H1 (cell line): ENCODE results near the gene ADD2. TPM values are rescaled to one million over a fixed set of nuclear protein-coding genes. Genes with fewer than 3 reads are reported as not detected.

Source experiments
- CHD7 ChIP-seq: fragments of 300-600 bp; sonication (generic); IDR thresholded peaks from 2 replicates; pipeline ENCODE4 v1.7.1; 2012; ENCODE audit warnings: low read length, moderate library complexity, mild to moderate bottlenecking, inconsistent platforms; ENCODE audit not compliant: insufficient replicate concordance
- CTCF ChIP-seq, 3 experiments: IDR thresholded peaks; 1 replicate in 2 of 3; 2 replicates in 1 of 3; pipeline versions ENCODE4 v1.5.1 to v1.6.1; 2011; ENCODE audit warnings: low read length in 3 of 3, mild to moderate bottlenecking in 3 of 3, inconsistent platforms in 2 of 3, low read depth in 1 of 3, moderate library complexity in 1 of 3; ENCODE audit not compliant: insufficient read depth in 1 of 3; ENCODE audit errors: control extremely low read depth in 1 of 3
- EZH2 ChIP-seq: fragments of 200-600 bp; sonication (generic); IDR thresholded peaks from 2 replicates; pipeline ENCODE4 v1.7.1; 2012; ENCODE audit warnings: low read depth, mild to moderate bottlenecking, moderate library complexity, low read length, inconsistent platforms; ENCODE audit not compliant: severe bottlenecking
- JUND ChIP-seq: IDR thresholded peaks from 2 replicates; pipeline ENCODE4 v1.6.1; 2011; ENCODE audit warnings: mild to moderate bottlenecking, improper control_type of control experiment, low read length
- KDM1A ChIP-seq: fragments of 200-600, 300-600 bp; sonication (generic); IDR thresholded peaks from 2 replicates; pipeline ENCODE4 v1.7.1; 2016; ENCODE audit warnings: mild to moderate bottlenecking, low read length, borderline replicate concordance
- KDM4A ChIP-seq: IDR thresholded peaks from one replicate; pipeline ENCODE4 v1.7.1; 2012; ENCODE audit warnings: low read depth, mild to moderate bottlenecking, moderate library complexity, low read length, inconsistent platforms; ENCODE audit not compliant: severe bottlenecking
- PHF8 ChIP-seq: fragments of 200-600 bp; sonication (generic); conservative IDR thresholded peaks from 2 replicates; pipeline ENCODE4 v1.7.1; 2012; ENCODE audit warnings: low read depth, mild to moderate bottlenecking, inconsistent platforms, low read length, moderate library complexity
- TCF12 ChIP-seq: IDR thresholded peaks from 2 replicates; pipeline ENCODE4 v1.6.1; 2011; ENCODE audit warnings: low read depth, mild to moderate bottlenecking, low read length
- polyA plus RNA-seq, 7 experiments: library from polyadenylated mRNA; depleted of rRNA in 3 of 7; stranded (reverse) in 5 of 7; unstranded in 2 of 7; fragments of >200 nt in 5 of 7; fragments of 200-250 nt in 2 of 7; gene quantifications; 1 replicate in 5 of 7; 2 replicates in 1 of 7; 4 replicates in 1 of 7; pipeline versions ENCODE4 v1.2.1 to v1.2.3, GENCODE V29; 2011 to 2013; ENCODE audit warnings: missing spikeins in 2 of 7, mixed read lengths in 2 of 7
- total RNA-seq: library from RNA; stranded (reverse); fragmentation: NEBNext Ultra II Directional; extraction: Animal tissue kit (Norgen Biotek cat#: 25700); gene quantifications from 2 replicates; pipeline ENCODE4 v1.2.1, GENCODE V29; 2021

ADD2 gene
- total and polyA plus RNA-seq, 2 of the 8 experiments (the other 6 are each of a cell fraction or from before 2014, with no cell fraction given) = 58.5 to 170 TPM

DNA sequence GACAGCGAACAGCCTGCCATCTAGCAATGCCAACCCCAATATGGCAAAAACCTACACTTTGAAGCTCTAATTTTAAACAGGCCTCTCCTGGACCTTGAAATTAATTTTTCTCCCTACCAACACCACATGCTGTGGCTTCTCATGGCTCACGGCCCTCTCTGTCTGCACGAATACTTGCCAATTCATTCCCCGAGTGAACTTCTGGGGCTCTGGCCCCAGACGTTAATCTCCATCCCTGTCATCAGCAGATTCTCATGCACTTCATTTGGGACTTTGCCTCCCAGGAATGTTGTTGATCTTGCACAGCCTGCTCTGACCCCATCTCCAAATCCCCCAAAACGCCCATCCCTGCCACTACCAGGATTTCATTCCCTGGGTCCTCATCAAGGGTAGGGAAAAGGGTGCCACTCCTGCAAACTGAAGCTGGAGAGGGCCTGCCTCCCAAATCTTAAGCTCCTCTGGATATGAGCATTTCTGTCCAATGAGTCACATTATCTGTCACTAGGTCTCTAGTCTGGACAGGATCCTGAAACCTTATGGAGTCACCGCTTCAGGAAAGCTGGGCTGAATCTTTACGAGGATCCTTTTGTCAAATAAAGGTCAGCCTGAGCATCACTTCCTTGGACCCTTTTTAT, 12.0 kb upstream of the ADD2 start (continued):
- TF ChIP-seq CHD7 (no peak), KDM1A (no peak), EZH2 (no peak), PHF8 (no peak), JUND (no peak), KDM4A (no peak), CTCF (IDR thresholded peaks at IDR 0.05; ENCODE audit: control extremely low read depth in 1 of 3, insufficient read depth in 1 of 3, low read depth in 1 of 3, low read length in 3 of 3) (no peak), TCF12 (no peak)
